Measurements from ENCODE around the gene ACLY. TPM values are rescaled to one million over a fixed set of nuclear protein-coding genes. Genes with fewer than 3 reads are reported as not detected.

Gene ACLY
- total and polyA plus RNA-seq, 2 of the 13 experiments (the other 11 are each of a cell fraction or from before 2014, with no cell fraction given) = 111 to 218 TPM

DNA sequence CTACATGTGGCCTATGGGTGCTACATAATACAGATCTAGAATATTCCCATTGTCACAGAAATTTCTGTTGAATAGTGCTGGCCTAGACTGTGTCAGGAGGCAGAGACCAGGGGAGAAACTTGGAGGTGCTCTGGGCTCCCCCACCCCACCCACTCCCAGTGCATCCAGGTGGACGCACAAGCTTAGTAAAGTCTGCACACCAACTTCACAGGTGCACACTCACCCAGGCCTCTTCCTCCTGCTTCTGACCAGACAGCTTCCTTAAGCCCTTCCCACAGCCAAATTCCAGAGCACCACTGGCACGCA lies 40.2 kb upstream of the ACLY start (continued):
- no peak for TF ChIP-seq SNAPC4 (CRISPR knock-in tag; IDR thresholded peaks at IDR 0.05)
- TF ChIP-seq ZNF547 (CRISPR knock-in tag; IDR thresholded peaks at IDR 0.05) = no peak
- TF ChIP-seq ZNF10 (CRISPR knock-in tag; IDR thresholded peaks at IDR 0.05; ENCODE audit: borderline replicate concordance, low read depth) = no peak
- TF ChIP-seq YY1 (IDR thresholded peaks at IDR 0.05; ENCODE audit: insufficient read depth, insufficient replicate concordance, low read depth, low read length) = no peak
- TF ChIP-seq ZSCAN25 (CRISPR knock-in tag; IDR thresholded peaks at IDR 0.05) = no peak
- no peak for TF ChIP-seq CAMTA2 (CRISPR knock-in tag; IDR thresholded peaks at IDR 0.05; ENCODE audit: borderline replicate concordance)
- no peak for TF ChIP-seq ARNTL (CRISPR knock-in tag; IDR thresholded peaks at IDR 0.05)
- TF ChIP-seq, protein P1, sequence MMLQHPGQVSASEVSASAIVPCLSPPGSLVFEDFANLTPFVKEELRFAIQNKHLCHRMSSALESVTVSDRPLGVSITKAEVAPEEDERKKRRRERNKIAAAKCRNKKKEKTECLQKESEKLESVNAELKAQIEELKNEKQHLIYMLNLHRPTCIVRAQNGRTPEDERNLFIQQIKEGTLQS (CRISPR knock-in tag; IDR thresholded peaks at IDR 0.05) = no peak
- no peak for TF ChIP-seq ZNF263 (CRISPR knock-in tag; IDR thresholded peaks at IDR 0.05)
- no peak for TF ChIP-seq ZNF326 (CRISPR knock-in tag; IDR thresholded peaks at IDR 0.05; ENCODE audit: borderline replicate concordance)
- no peak for TF ChIP-seq KDM1A (CRISPR knock-in tag; IDR thresholded peaks at IDR 0.05)
- TF ChIP-seq TOPORS (CRISPR knock-in tag; IDR thresholded peaks at IDR 0.05) = no peak
- TF ChIP-seq SYNCRIP (IDR thresholded peaks at IDR 0.05; ENCODE audit: insufficient read depth, low read depth, low read length) = no peak
- no peak for TF ChIP-seq ZFP36L2 (CRISPR knock-in tag; IDR thresholded peaks at IDR 0.05)
- no peak for TF ChIP-seq ZNF549 (CRISPR knock-in tag; IDR thresholded peaks at IDR 0.05)
- no peak for TF ChIP-seq ZNF713 (CRISPR knock-in tag; IDR thresholded peaks at IDR 0.05)
- TF ChIP-seq ZBTB20 (CRISPR knock-in tag; IDR thresholded peaks at IDR 0.05; ENCODE audit: borderline replicate concordance, low read depth) = no peak
- TF ChIP-seq MTF1 (CRISPR knock-in tag; IDR thresholded peaks at IDR 0.05) = no peak
- no peak for TF ChIP-seq ATF4 (CRISPR knock-in tag; IDR thresholded peaks at IDR 0.05)
- TF ChIP-seq, protein P2, sequence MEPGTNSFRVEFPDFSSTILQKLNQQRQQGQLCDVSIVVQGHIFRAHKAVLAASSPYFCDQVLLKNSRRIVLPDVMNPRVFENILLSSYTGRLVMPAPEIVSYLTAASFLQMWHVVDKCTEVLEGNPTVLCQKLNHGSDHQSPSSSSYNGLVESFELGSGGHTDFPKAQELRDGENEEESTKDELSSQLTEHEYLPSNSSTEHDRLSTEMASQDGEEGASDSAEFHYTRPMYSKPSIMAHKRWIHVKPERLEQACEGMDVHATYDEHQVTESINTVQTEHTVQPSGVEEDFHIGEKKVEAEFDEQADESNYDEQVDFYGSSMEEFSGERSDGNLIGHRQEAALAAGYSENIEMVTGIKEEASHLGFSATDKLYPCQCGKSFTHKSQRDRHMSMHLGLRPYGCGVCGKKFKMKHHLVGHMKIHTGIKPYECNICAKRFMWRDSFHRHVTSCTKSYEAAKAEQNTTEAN (CRISPR knock-in tag; conservative IDR thresholded peaks at IDR 0.05) = no peak
- TF ChIP-seq ZNF615 (CRISPR knock-in tag; IDR thresholded peaks at IDR 0.05; ENCODE audit: borderline replicate concordance) = no peak
- no peak for TF ChIP-seq HMGA1 (CRISPR knock-in tag; conservative IDR thresholded peaks at IDR 0.05)
- no peak for TF ChIP-seq GPN1 (CRISPR knock-in tag; IDR thresholded peaks at IDR 0.05; ENCODE audit: borderline replicate concordance)
- TF ChIP-seq MEIS1 (CRISPR knock-in tag; IDR thresholded peaks at IDR 0.05; ENCODE audit: borderline replicate concordance) = no peak
- peak; percentile 14; the same call in 1 of the 2 replicates for TF ChIP-seq ELF4 (CRISPR knock-in tag; IDR thresholded peaks at IDR 0.05; ENCODE audit: borderline replicate concordance)
- TF ChIP-seq HOXA7 (CRISPR knock-in tag; IDR thresholded peaks at IDR 0.05) = no peak

Data from HepG2 (cell line).